ENCODE results near the gene WFDC11. TPM values are rescaled to one million over a fixed set of nuclear protein-coding genes. Genes with fewer than 3 reads are reported as not detected.

WFDC11 gene
- total RNA-seq, 1 donor from 2014 or later, result not detected

GRCh38 chr20:45630371-45630770 is 39.7 kb downstream of the WFDC11 start:
- DNase-seq, result no peak
- intact Hi-C loops (cut with micrococcal nuclease), result no loop called here
- ATAC-seq, result no peak

- peak; percentile 53 for ATAC-seq
- DNase-seq, result no peak
- intact Hi-C loops (cut with micrococcal nuclease), result no loop called here
Measured at GRCh38 chr20:45629496-45630100, 40.4 kb downstream of the WFDC11 start, which contains the start of gene WFDC10A. Gene WFDC10A, plus strand, starts transcription at chr20:45629739. Its CDS starts 75 bp downstream, at chr20:45629814.

- DNase-seq, result no peak
- no peak for ATAC-seq
- intact Hi-C loops (cut with micrococcal nuclease), result no loop called here
Measured at GRCh38 chr20:45626540-45626939, 43.5 kb downstream of the WFDC11 start.

GRCh38 chr20:45621593-45621992 is 48.4 kb downstream of the WFDC11 start:
- intact Hi-C loops (cut with micrococcal nuclease), result no loop called here
- ATAC-seq, result no peak
- no peak for DNase-seq

- intact Hi-C loops (cut with micrococcal nuclease), result no loop called here
- DNase-seq, result no peak
- ATAC-seq, result no peak
Measured at GRCh38 chr20:45617591-45617990, 52.4 kb downstream of the WFDC11 start.

GRCh38 chr20:45612314-45612713 is 57.7 kb downstream of the WFDC11 start:
- intact Hi-C loops (cut with micrococcal nuclease), result no loop called here
- DNase-seq (no peak), ATAC-seq (no peak)

GRCh38 chr20:45611054-45611453 is 59.0 kb downstream of the WFDC11 start:
- DNase-seq (no peak), ATAC-seq (no peak)
- intact Hi-C loops (cut with micrococcal nuclease), result no loop called here

GRCh38 chr20:45607810-45608209 is 62.2 kb downstream of the WFDC11 start:
- intact Hi-C loops (cut with micrococcal nuclease), result no loop called here
- ATAC-seq, result no peak

More at GRCh38 chr20:45607810-45608209, 62.2 kb downstream of the WFDC11 start:
- no peak for DNase-seq

Small RNA genes within 50 kb of the gene (microRNA-seq; reads per million reads assigned to microRNA genes)
- gene MIR3617 (ENCODE audit: borderline number of aligned reads), result not detected

Other genes starting within 250 kb of the WFDC11 start
- gene WFDC2, start 200.5 kb downstream of the WFDC11 start, total RNA-seq, result 1.4 TPM
- gene SPINT3, start 154.6 kb downstream of the WFDC11 start, total RNA-seq, result not detected
- gene WFDC6, start 130.8 kb downstream of the WFDC11 start, total RNA-seq, result not detected
- gene EPPIN, start 122.8 kb downstream of the WFDC11 start, total RNA-seq, result not detected
- not detected for gene WFDC8, start 91.0 kb downstream of the WFDC11 start, total RNA-seq
- not detected for gene WFDC10A, start 40.5 kb downstream of the WFDC11 start, total RNA-seq
- not detected for gene WFDC9, start 39.0 kb downstream of the WFDC11 start, total RNA-seq
- gene WFDC13, start 31.8 kb upstream of the WFDC11 start, total RNA-seq, result not detected
- not detected for gene WFDC10B, start 34.8 kb upstream of the WFDC11 start, total RNA-seq
- not detected for gene SPINT4, start 52.1 kb upstream of the WFDC11 start, total RNA-seq
- gene WFDC3, start 121.6 kb upstream of the WFDC11 start, total RNA-seq, result not detected
- 16.2 TPM for gene DNTTIP1, start 121.7 kb upstream of the WFDC11 start, total RNA-seq
- gene UBE2C, start 142.4 kb upstream of the WFDC11 start, total RNA-seq, result 1.0 TPM
- gene TNNC2, start 157.1 kb upstream of the WFDC11 start, total RNA-seq, result not detected
- gene SNX21, start 163.6 kb upstream of the WFDC11 start, total RNA-seq, result 21.3 TPM
- 31.9 TPM for gene ACOT8, start 187.2 kb upstream of the WFDC11 start, total RNA-seq
- 1.9 TPM for gene ZSWIM3, start 187.4 kb upstream of the WFDC11 start, total RNA-seq
- 11.9 TPM for gene ZSWIM1, start 211.0 kb upstream of the WFDC11 start, total RNA-seq
- 1.1 TPM for gene SPATA25, start 217.4 kb upstream of the WFDC11 start, total RNA-seq
- gene NEURL2, start 221.0 kb upstream of the WFDC11 start, total RNA-seq, result 5.8 TPM
- 123 TPM for gene CTSA, start 221.1 kb upstream of the WFDC11 start, total RNA-seq
- 97.7 TPM for gene PLTP, start 241.9 kb upstream of the WFDC11 start, total RNA-seq

Measured in left ventricle myocardium superior (tissue), 1 donor.